NOMO-1 (cell line): ENCODE measurements around the gene MYMK.

Experiments used
- DNase-seq, 2 experiments: peaks; one replicate each; lab custom pipeline; 2025; ENCODE audit not compliant: unreplicated experiment in 2 of 2; lab: John Stamatoyannopoulos, UW

The MYMK gene

GRCh38 chr9:133536080-133536479 lies 11.3 kb upstream of the MYMK start:
- DNase-seq, result no peak

GRCh38 chr9:133535306-133535877 lies 10.6 kb upstream of the MYMK start:
- no peak for DNase-seq

GRCh38 chr9:133534346-133535291 lies 9.9 kb upstream of the MYMK start, which contains the start of gene ADAMTSL2:
ADAMTSL2 (plus strand) TSS chr9:133534704; CDS start chr9:133536713, 2,009 bp downstream.
- no peak for DNase-seq

GRCh38 chr9:133533857-133534256 lies 9.1 kb upstream of the MYMK start:
- no peak for DNase-seq

GRCh38 chr9:133532937-133533668 lies 8.3 kb upstream of the MYMK start:
- DNase-seq, result peak; percentile 26 to 37

GRCh38 chr9:133531293-133531692 lies 6.5 kb upstream of the MYMK start:
- no peak for DNase-seq

GRCh38 chr9:133529874-133530273 lies 5.1 kb upstream of the MYMK start:
- no peak for DNase-seq

- DNase-seq, result no peak
These were observed 4.7 kb upstream of the MYMK start for GRCh38 chr9:133529457-133529856.

- DNase-seq, result no peak
These were observed 4.1 kb upstream of the MYMK start for GRCh38 chr9:133528876-133529241.

- no peak for DNase-seq
These were observed 3.5 kb upstream of the MYMK start for GRCh38 chr9:133528001-133528875.

GRCh38 chr9:133527444-133527920 lies 2.7 kb upstream of the MYMK start:
- DNase-seq, result no peak

- DNase-seq, result no peak
These were observed 2.1 kb upstream of the MYMK start for GRCh38 chr9:133526721-133527321.

GRCh38 chr9:133525677-133526076 lies 918 bp upstream of the MYMK start:
- DNase-seq, result no peak

GRCh38 chr9:133524146-133524545 lies 613 bp downstream of the MYMK start:
- no peak for DNase-seq

- DNase-seq, result no peak
These were observed 1.7 kb downstream of the MYMK start for GRCh38 chr9:133523106-133523505.

GRCh38 chr9:133522073-133522910 lies 2.5 kb downstream of the MYMK start:
- DNase-seq, result no peak

GRCh38 chr9:133521122-133522072 lies 3.4 kb downstream of the MYMK start:
- DNase-seq, result no peak
